CD4-positive, alpha-beta T cell treated with Interleukin-21 for 1 hour (primary cell): Measurements from ENCODE around the gene MAGED1.
"Not testable (repeated sequence)": the region's sequence is repeated elsewhere in the genome, so short reads cannot be mapped to it uniquely, and the experiment has no call there.

Experiments used
- DNase-seq: peaks from one replicate; pipeline ENCODE4 v3.0.0-alpha.2; 2020

MAGED1 gene

GRCh38 chrX:51896626-51897025 is 3.2 kb downstream of the MAGED1 start:
- no peak for DNase-seq

DNA sequence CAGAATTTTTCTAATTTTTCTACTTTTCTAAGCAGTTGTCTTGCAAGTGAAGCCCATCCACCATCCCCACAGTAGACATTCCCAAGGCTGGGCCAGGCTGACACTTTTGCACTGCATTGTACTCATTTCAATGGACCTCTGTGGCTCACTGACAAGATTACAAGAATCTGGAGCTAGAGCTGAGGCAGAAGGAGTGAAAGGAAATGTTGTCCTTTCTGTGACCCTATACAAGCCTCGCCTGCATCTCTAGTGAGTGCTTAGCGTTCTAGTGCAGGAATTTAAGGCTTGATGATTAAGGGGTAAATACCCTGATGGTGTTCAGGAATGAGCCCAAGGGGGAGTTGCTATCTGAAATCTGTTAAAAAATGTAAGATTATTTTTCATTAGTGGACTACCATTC is 6.3 kb downstream of the MAGED1 start:
- no peak for DNase-seq

DNA sequence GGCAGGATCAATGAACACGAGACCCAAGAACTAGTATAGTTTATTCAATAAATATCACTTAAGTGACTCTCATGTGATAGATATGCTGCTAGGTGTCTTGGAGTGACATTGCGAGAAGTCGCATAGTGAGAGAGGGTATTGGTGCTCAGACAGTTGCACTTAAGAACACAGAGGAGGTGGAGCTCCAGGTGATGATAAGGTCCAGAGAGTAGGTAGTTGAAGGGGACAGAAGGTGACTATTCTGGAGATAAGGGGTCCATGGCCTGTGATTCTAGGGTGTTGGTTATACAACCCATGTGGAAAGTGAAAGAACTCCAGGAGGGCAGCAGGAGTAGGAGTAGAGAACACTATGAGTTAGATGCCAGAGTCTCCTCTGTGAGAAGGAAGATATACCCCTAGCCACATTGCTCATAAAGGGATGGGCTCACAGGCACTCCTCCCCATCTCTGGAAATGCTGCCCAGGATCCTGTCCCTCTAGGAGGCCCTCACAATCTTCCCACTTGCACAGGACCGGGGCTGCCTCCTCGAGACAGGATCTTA is 9.2 kb downstream of the MAGED1 start:
- DNase-seq = no peak

DNA sequence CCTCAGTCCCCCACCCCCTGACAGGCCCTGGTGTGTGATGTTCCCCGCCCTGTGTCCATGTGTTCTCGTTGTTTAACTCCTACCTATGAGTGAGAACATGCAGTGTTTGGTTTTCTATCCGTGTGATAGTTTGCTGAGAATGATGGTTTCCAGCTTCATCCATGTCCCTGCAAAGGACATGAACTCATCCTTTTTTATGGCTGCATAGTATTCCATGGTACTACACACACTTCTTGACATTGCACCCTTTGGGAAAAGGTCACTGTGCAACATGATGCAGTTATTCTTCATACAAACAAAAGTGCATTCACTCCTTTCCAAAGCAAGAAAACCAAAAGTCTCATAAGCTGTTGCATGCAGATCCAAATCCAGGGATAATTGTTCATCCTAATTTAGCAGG is 11.7 kb downstream of the MAGED1 start:
- DNase-seq = not testable (repeated sequence)

DNA sequence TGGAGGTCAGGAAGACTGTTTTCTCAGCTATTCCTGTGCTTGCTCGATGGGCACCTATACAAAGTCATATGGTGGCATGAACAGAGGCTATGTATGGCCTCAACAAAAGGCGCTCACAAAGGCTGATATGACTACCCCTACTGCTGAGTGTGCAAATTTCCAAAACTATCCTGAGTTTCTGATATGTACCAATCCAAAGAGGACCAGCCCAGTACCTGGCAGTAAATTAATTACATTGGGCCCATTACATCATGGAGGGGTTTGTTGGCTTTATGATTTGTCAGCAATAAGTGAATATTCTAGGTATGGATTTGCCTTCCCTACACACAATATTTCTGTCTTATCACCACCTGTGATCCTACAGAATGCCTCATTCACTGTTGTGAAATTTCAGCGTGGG is 12.3 kb downstream of the MAGED1 start:
- no peak for DNase-seq

GRCh38 chrX:51917604-51918003 is 24.2 kb downstream of the MAGED1 start:
- DNase-seq = no peak

DNA sequence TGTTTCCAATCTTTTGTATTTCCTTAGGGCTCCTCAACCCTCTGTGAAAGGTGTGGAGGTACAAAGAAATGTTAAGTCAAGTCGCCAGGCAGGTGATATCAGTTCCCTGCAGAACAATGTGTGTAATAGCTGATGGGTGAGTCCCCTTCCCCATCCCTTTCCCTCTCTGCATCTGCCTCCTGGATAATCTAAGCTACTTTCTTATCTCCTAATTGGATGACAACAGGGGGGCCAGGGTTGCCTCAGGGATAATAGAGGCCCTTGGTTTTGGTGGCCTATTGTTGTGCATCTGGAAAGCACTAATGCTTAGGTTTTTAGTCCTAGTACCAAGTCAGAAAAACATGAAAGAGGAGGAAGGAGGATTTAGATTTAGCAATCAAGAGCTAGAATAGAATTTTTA is 29.1 kb downstream of the MAGED1 start:
- no peak for DNase-seq

DNA sequence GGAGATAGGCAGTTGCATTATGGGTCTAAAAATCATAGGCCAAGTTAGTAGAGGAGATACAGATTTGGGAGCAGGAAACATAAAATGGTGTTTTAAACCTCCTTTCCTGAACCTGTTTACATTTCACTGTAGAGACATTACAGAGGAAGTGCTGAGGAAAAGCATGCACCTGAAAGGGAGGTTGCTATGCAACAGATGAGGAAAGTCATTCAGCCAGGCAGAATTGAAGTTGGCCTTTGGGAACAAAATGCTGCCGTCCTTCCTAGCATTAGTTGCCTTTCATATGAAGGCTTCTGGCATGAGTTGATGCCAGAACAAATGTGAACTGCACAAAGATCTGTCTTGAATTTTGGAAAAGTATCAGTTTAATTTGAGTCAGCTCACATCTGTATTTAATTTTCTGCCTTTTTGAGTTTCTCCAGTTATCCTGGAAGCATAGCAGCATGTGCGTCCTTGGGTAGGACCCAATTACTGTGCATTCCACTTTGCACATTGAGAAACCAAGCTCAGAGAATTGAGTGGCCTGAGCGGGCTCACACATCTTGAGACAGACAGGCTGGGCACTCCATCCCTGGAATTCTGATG is 38.2 kb downstream of the MAGED1 start:
- no peak for DNase-seq
